GM21515 (cell line): ENCODE results near the gene PAPSS1.
"Not testable (repeated sequence)": the region's sequence is repeated elsewhere in the genome, so short reads cannot be mapped to it uniquely, and the experiment has no call there.

Experiments
- ATAC-seq: cut with Tn5 transposase; IDR thresholded peaks from one replicate; pipeline ENCODE4 v1.9.1; 2021; ENCODE audit not compliant: unreplicated experiment

Gene PAPSS1

DNA sequence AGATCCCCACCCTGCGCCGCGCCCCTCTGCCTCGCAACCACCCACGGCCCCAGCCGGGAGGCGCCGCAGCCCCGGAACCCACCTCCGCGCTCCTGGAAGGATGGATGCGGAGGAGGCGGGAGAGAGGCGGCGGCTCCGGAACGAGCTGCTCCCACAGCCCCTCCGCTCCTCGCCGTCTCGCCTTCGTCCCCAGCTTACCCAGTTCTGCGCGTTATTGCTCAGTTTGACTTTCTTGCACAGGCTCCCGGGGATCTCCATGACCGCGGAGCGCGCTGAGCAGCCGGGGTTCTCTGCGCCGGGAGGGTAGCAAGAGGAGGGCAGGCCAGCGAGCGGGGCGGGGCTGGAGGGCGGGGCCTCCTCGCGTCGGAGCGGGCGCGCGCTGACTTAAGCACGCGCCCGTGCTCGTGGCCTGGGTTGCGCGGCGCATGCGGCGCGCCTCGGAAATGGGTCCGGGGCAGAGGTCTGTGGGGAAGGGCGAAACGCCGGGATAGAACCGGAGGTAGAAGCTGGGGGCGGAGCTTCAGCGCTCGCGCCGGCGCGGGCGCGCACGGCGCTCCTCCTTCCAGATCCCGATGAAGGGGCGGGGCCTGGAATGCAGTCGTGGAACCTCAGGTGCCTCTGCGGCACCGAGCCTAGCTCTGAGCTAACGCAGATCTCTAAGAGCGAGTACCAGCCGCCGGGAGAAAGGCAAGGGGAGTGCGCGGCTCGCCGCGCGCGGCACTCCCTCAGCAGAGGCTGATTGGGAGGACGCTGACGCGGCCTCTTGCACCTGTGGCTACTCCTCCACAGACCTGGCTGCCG, at the start of gene PAPSS1:
PAPSS1 (minus strand) TSS at position 313 of the 801 bp plus-strand sequence; CDS start at position 258, 55 bp downstream.
- ATAC-seq = peak; percentile 82

DNA sequence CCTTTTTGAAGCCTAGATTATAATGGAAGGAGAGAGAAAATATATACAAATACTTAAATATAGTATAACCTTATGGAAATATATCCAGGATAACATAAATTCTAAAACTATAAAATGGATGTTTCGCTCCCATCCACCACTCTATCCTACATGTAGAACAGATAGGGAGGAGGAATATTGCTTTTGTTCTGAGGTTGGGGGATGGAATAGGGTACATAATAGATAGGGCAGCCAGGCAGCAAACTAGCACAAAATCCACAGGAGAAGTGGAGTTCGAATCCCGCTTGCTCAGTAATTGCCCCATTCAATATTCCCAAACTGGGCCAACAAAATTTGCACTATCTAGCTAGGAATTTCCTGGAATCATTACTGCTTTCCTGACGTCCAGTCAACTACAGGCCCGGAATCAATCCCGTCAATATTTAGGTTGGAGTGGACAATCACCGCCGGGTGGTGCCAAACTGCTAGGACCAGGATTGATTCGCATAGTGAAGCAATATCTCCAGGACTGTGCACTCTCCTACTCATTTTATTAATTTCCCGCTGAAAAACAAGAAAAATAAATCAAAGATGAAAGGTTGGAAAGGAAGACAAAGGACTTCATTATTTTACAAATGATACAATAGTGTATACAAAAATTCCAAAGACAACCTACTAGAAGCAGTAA, 40.4 kb upstream of the PAPSS1 start:
- no peak for ATAC-seq

DNA sequence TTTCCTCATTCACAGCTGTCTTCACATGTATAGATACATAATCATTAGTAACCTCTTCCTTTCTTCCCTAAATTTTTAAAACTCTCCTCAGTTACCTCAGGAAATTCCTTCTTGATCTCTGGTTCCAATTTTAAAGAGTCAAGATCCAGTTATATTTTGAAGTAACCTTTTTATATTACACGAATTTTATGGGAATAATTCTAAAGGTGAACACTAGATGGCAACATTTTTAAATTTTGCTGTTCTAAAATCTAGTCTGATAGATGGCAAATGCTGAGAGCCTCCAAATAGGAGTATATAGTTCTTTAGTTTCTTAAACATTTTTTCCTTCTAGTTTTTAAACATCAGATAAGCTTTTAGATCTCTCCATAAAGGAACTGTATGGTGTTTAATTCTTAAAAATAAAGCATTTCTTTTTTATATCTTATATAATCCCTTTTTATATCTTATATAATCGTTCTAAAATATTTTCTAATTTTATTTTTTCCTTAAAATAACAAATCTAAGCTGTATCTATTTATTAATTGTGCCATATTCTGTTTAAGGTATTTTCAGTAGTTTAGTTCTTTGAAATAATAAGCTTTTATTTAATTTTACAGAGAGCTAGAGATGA, 37.9 kb upstream of the PAPSS1 start:
- ATAC-seq = no peak

DNA sequence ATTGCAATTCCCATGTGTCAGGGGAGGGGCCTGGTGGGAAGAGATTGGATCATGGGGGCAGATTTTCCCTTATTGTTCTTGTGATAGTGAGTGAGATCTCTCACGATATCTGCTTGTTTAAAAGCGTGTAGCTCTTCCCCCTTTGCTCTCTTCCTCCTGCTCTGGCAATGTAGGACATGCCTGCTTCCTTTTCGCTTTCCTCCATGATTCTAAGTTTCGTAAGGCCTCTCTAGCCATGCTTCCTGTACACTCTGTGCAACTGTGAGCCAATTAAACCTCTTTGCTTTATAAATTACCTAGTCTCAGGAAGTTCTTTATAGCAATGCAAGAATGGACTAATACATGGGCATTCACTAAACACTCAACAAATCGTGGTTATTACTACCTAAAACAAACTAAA, 37.2 kb upstream of the PAPSS1 start:
- no peak for ATAC-seq

DNA sequence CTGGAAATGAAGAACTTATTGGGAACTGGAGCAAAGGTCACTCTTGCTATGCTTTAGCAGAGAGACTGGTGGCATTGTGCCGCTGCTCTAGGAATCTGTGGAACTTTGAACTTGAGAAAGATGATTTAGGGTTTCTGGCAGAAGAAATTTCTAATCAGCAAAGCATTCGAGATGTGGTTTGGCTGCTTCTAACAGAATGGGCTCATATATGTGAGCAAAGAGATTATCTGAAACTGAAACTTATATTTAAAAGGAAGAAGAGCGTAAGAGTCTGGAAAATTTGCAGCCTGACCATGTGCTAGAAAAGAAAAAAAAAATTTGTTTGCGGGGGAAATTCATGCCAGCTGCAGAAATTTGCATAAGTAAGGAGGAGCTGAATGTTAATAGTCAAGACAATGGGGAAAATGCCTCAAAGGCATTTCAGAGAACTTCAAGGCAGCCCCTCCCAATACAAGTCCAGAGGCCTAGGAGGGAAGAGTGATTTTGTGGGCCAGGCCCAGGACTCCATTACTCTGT, 35.9 kb upstream of the PAPSS1 start:
- ATAC-seq = no peak

DNA sequence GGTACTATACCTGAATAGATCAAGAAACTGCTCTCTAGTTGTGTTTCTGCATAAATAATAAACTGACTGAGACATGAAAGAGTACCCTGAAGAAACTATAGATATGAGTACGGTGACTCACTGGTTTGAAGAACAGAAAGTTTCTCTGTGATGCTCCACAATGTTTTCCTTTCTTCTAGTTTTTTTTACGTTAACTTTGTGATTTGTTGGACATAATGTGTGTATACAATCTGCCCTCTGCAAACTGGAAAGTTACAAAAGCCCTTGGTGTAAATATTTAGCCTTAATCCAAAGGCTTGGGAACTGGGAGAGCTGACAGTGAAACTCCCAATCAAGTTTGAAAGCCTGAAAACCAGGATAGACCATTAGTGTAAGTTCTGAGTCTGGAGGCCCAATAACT, 31.6 kb upstream of the PAPSS1 start:
- ATAC-seq = no peak

DNA sequence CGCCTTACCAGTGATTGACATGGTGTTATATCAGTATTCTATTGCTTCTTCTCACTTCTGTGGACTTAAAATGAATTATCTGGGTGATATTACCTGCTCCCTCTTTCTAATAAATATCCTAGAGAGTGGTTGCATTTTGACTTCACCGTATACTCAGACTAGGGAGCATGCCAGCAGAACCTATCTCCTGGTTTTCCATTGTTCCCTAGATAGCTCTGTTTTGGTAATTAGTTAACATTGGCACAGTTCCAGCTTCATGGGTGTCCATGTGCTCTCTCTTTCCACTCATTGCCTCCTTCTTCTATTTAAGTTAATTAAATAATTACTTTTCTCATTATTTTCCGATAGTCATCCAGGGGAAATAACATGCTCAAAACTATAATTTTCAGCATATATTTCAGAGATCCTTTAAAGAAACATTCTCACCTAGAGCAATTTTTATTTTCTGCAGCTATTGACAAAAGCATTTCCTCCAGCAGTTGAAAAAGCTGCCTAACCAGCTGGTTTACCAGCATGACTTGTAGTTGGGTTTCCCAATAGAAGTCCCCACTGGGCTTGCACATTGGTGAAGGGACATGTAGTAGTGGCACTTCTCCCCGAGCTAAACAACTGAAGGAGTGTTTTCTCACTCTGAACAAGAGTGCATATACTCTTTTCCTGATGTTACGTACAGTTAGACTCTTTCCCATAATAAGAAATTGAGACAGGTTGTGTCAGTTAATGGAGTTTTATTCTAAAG, 27.9 kb upstream of the PAPSS1 start:
- ATAC-seq = no peak

DNA sequence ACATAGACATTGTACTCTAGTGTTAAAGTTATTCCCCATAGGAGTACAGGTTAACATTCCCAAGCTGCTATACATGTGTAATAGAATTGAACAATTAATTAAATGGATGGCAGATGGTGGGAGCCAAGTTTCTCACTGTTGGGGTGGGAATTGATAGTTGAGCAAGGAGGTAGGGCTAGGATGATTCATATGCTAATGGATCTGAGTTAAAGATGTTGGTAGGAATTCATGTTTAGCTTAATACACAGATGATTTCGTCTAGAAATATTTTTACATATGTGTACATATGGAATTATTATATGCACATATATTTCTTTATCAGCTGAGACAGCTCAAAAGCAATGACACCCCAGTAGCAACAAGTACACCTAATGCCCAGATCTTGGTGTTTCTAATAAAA, 26.1 kb upstream of the PAPSS1 start:
- ATAC-seq = no peak

DNA sequence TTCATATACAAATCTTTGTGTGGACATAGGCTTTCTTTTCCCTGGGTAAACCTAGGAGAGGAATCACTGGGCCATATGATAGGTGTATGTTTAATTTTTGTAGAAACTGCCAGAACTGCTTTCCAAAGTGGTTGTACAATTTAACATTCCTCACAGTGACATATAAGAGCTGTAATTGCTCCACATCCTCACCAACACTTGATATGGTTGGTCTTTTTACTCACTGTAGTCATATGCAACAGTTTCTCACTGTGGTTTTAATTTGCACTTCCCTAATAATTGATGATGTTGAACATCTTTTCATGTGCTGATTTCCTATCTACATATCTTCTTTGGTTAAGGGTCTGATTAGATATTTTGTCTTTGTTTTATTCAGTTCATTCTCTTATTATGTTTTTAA, 24.5 kb upstream of the PAPSS1 start:
- ATAC-seq = no peak

DNA sequence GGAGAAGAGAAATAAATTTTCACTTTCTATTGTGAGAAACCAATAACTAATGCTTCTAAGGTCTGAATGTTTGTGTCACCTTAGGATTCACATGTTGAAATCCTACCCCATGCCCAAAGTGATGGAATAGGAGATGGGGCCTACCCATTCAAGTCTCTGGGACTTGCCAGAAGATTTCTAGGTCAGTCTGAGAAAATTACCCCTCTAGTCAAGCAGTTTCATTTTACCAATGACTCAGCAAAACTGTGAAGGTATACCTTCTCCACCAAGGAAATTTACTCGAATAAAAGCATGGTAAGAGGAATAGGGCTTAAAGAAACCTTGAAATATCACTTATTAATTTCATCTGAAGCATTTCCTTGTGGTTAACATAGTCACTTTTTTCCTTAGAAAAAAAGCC, 23.5 kb upstream of the PAPSS1 start:
- ATAC-seq = no peak

DNA sequence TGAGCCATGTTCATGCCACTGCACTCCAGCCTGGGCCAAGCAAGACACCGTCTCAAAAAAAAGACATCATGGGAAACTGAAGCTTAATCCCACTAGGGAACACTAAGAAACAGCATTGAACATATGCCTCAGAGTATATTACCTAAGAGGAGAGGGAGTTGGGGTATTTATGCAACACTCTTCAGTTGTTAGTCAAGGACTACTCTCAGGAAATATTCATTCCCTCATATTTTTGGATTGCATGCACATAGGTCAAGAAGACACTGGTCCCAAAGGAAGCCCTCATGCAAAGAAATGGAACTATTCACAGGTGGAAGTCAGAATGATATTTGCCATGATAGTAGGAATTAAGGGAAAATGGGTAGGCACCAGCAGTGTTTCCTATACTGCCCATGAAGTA, 22.8 kb upstream of the PAPSS1 start:
- no peak for ATAC-seq

DNA sequence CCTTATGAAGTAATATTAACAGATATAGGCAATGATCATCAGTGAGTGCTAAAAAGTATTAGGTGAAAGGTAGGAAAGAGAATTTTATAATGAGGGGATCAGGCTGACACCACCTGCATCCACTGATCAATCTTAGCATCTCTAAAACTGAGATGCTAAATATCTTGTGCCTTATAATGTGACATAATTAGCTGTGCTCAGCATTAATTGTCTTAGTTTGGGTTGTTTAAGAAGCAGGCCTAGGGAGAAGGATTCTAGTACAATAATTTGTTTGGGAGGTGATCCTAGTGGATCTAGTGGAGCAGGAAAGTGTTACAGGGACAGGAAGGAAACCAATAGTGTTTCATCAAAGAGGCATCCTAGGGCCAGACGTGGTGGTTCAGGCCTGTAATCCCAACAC, 22.2 kb upstream of the PAPSS1 start:
- no peak for ATAC-seq

DNA sequence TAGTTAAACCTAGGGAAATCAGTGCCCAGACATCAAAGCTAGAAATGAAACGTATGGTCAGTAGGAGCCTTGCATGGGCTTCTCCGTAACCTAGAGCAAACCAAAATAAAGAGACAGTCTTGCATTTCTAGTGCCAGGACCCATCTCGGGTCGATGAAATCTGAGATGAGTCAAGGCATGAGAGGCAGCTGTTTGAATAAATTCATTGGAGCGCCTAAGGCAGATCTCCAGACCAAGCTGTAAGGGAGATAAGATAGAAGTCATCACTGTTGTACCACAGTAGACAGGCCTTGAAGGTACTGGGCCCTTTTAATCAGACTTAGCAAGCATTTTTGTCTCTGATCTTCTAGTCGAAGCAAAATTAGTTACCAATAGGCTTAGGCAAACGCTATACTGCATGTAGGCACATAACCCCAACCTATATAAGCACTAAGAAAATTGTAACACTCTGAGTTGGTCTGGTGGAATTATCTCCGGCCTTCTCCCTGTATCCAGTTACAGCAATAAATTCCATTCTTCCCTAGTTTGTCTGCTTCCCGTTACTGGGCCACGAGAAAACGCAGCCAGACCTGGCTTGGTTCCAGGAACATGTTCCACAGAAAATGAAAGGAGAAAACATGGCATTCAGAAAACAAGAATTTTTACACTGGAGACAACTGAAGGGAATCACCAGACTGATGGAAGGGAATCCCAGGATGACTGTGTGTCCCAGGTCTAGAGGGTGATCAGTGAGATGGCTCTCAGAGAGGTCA, 21.1 kb upstream of the PAPSS1 start:
- no peak for ATAC-seq

DNA sequence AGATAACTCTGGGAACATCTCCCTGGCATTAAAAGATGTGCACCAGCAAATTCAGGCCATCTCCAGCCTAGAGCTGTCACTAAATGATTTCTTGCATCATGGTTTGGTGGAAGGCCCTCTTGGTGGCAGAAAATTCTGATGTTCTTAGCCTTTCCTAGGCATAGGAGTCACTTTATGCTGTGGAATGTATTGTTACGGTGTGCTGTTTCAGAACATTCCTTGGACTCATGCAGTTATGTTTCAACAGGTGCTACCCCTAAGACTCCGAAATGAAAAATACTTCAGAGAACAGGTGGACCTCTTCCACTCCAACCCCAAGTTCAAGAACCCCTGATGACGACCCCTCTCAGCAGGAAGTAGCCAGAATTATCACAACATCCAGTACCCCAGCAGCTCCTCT, 20.3 kb upstream of the PAPSS1 start:
- ATAC-seq = no peak

DNA sequence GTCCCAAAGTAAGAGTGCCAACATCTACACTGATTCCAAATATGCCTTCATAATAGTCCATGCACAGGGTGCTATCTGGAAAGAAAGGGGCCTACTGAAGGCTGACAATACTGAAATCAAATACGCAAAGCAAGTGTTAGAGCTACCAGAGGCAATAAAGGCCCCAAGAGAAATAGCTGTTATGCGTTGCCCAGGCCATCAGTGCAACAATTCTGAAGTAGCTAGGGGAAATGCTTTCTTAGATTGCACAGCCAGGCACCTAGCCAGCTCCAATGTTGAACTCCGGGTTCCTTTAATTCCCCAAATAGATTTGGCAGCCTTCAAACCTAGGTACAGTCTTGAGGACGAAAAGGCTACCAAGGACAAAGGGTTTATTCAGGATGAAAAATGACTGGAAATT, 17.4 kb upstream of the PAPSS1 start:
- no peak for ATAC-seq

DNA sequence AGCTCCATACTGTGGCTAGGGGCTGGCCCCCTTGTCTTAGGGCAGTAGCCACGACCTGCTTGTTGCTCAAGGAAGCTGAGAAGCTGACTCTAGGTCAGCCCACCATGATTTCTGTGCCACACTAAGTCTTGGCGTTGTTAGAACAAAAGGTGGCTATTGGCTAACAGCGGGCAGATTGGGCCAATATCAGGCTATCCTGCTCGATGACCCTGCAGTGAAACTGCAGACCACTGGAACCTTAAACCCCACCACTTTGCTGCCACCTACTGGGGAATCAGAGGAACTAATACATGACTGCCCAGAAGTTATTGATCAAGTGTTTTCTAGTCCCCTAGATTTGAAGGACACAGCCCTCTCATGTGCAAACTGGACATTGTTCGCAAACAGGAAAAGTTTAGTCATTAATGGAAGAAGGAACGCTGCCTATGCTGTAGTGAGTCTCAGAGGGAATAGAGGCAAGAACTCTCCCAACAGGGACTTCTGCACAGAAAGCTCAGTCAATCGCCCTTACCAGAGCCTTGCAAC, 17.0 kb upstream of the PAPSS1 start:
- peak; percentile 77 for ATAC-seq

DNA sequence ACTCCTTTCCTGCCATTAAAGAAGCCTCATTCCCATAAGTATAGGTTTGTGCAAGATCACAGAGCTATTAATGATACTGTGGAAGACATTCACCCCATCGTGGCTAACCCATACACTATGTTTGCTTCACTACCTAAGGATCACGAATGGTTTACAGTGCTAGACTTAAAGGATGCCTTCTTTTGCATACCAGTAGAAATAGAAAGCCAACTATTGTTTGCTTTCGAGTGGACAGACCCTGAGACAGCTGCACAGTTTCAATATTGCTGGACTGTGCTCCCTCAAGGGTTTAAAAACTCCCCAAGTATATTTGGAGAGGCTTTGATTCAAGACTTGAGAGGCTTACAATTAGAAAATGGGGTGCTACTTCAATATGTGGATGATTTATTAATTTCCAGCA, 16.0 kb upstream of the PAPSS1 start:
- peak; percentile 52 for ATAC-seq

DNA sequence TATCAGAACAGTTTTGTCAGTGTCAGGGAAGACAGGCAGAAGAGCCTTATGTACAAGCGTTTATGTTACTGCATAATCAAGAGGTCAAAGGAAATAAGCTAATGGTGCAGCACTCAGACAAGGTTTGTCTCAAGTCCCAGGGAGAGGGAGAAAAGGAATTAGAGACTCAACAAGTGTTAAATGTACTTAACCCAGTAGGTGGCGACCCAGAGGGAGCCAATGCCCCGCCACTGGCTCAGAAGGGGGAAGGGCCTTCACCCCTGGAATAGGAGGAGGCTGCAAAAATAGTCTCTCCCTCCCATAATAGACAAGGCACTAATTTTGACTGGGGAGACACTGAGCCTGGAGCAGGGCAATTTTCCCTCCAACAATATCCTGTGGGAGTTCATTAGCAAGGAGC, 14.1 kb upstream of the PAPSS1 start:
- no peak for ATAC-seq

DNA sequence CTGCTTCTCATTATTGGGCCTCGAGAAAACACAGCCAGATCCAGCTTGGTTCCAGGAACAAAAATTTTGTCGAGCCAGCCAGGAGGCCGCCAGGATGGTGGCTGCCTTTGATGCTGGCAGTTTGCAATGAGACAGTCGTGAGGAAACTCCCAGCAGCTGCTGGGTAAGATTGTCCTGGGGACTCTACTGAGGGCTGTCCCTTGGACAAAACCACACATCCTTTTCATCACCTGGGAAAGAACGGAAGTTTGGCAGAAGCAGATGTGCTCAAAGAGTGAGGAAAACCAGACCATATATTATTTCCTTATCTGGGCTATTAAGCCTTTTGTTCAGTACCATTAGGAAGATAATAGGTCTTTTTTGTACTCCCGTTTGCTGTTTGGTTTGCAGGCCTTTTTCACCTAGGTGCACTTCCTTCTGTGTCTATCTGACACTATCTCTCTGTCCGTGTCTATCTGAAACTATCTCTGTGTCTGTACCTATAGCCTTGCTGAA, 13.4 kb upstream of the PAPSS1 start:
- no peak for ATAC-seq

DNA sequence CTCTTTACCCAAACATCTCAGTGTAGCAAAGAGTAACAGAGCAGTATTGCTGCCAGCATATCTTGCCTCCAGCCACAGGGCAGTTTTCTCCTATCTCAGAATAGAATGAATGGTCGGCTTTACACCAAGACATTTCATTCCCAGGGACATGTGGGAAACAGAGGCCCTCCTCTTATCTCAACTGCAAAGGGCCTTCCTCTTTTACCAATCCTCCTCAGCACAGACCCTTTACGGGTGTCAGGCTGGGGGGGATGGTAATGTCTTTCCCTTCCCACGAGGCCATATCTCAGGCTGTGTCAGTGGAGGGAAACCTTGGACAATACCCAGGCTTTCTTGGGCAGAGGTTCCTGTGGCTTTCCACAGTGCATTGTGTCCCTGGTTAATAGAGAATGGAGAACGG, 9.0 kb upstream of the PAPSS1 start:
- not testable (repeated sequence) for ATAC-seq
